Measurements from ENCODE around the gene SIGLEC12. TPM values are rescaled to one million over a fixed set of nuclear protein-coding genes. Genes with fewer than 3 reads are reported as not detected.
A peak's percentile ranks its signal among the peaks of the same experiment; 100 is the strongest.
"Not testable (repeated sequence)": the region's sequence is repeated elsewhere in the genome, so short reads cannot be mapped to it uniquely, and the experiment has no call there.

Gene SIGLEC12
- total RNA-seq, 4 donors from 2014 or later = not detected

GRCh38 chr19:51466723-51467122 lies 34.9 kb downstream of the SIGLEC12 start:
- intact Hi-C loops (cut with DNase I; ENCODE audit: low total_unique reads) (no loop called here), in situ Hi-C loops (cut with MboI; ENCODE audit: low sequenced_read_pairs in 4 of 4) (loop anchor here in 2 of 4 donors (25.0 kb wide), 1 partner anchor 196 kb away; no protein-coding TSS in a partner anchor)
- Histone ChIP-seq H3K4me3 (no peak overlapping the region), H3K27me3 (peaks cover 0 to 5% (median 2%) of the 10 kb centered on the region in 3 donors), H3K4me1 (no peaks in the 10 kb centered on the region), H3K9me3 (no peaks in the 10 kb centered on the region), H3K27ac (no peak overlapping the region), H3K36me3 (no peaks in the 10 kb centered on the region)
- DNase-seq (no peak), ATAC-seq (no peak)
- no peak for TF ChIP-seq CTCF (IDR thresholded peaks at IDR 0.05 in 4 of 5, conservative IDR thresholded peaks at IDR 0.05 in 1 of 5)

GRCh38 chr19:51463976-51464581 lies 37.5 kb downstream of the SIGLEC12 start:
- H3K4me1 ChIP-seq; H3K36me3 ChIP-seq; H3K4me3 ChIP-seq; H3K27me3 ChIP-seq; ATAC-seq; intact Hi-C loops (cut with DNase I; ENCODE audit: low total_unique reads); H3K9me3 ChIP-seq; H3K27ac ChIP-seq; DNase-seq: not testable (repeated sequence)
- in situ Hi-C loops (cut with MboI; ENCODE audit: low sequenced_read_pairs in 4 of 4) = loop anchor here in 2 of 4 donors (25.0 kb wide), 1 partner anchor 198 kb away; no protein-coding TSS in a partner anchor

- Histone ChIP-seq H3K4me1 (no peaks in the 10 kb centered on the region), H3K27ac (no peak overlapping the region), H3K4me3 (no peak overlapping the region), H3K27me3 (peaks cover 4 to 5% (median 4%) of the 10 kb centered on the region in 3 donors), H3K9me3 (no peaks in the 10 kb centered on the region), H3K36me3 (no peaks in the 10 kb centered on the region)
- intact Hi-C loops (cut with DNase I; ENCODE audit: low total_unique reads) = no loop called here
- in situ Hi-C loops (cut with MboI; ENCODE audit: low sequenced_read_pairs in 4 of 4) = loop anchor here in 2 of 4 donors (25.0 kb wide), 1 partner anchor 200 kb away; no protein-coding TSS in a partner anchor
- ATAC-seq (no peak), DNase-seq (no peak)
- TF ChIP-seq CTCF (IDR thresholded peaks at IDR 0.05 in 4 of 5, conservative IDR thresholded peaks at IDR 0.05 in 1 of 5) = no peak
- no peak for TF ChIP-seq POLR2A (IDR thresholded peaks at IDR 0.05)
Measured at GRCh38 chr19:51462681-51463080, 38.9 kb downstream of the SIGLEC12 start.

GRCh38 chr19:51462276-51462675 lies 39.3 kb downstream of the SIGLEC12 start:
- Histone ChIP-seq H3K4me1 (no peaks in the 10 kb centered on the region), H3K27me3 (peaks cover 4 to 5% (median 4%) of the 10 kb centered on the region in 3 donors), H3K36me3 (no peaks in the 10 kb centered on the region), H3K4me3 (no peak overlapping the region), H3K9me3 (no peaks in the 10 kb centered on the region), H3K27ac (no peak overlapping the region)
- TF ChIP-seq POLR2A (IDR thresholded peaks at IDR 0.05) (no peak), CTCF (IDR thresholded peaks at IDR 0.05 in 4 of 5, conservative IDR thresholded peaks at IDR 0.05 in 1 of 5) (no peak)
- intact Hi-C loops (cut with DNase I; ENCODE audit: low total_unique reads) (no loop called here), in situ Hi-C loops (cut with MboI; ENCODE audit: low sequenced_read_pairs in 4 of 4) (loop anchor here in 2 of 4 donors (25.0 kb wide), 1 partner anchor 200 kb away; no protein-coding TSS in a partner anchor)
- DNase-seq (no peak), ATAC-seq (no peak)

- ATAC-seq (no peak), DNase-seq (peak in 1 of 2 donors; percentile 20)
- in situ Hi-C loops (cut with MboI; ENCODE audit: low sequenced_read_pairs in 4 of 4) = loop anchor here in 2 of 4 donors (25.0 kb wide), 1 partner anchor 201 kb away; no protein-coding TSS in a partner anchor
- TF ChIP-seq CTCF (IDR thresholded peaks at IDR 0.05 in 4 of 5, conservative IDR thresholded peaks at IDR 0.05 in 1 of 5) (no peak), POLR2A (IDR thresholded peaks at IDR 0.05) (no peak)
- Histone ChIP-seq H3K9me3 (no peaks in the 10 kb centered on the region), H3K4me3 (no peak overlapping the region), H3K4me1 (no peaks in the 10 kb centered on the region), H3K36me3 (no peaks in the 10 kb centered on the region), H3K27ac (no peak overlapping the region), H3K27me3 (peaks cover 4 to 5% (median 4%) of the 10 kb centered on the region in 3 donors)
- intact Hi-C loops (cut with DNase I; ENCODE audit: low total_unique reads) = no loop called here
Measured at GRCh38 chr19:51461723-51462161, 39.9 kb downstream of the SIGLEC12 start.

Measured in gastrocnemius medialis (tissue), 4 donors.